Coronary artery (tissue), 2 donors: ENCODE results near the gene ZIC5.
"Not testable (repeated sequence)": the region's sequence is repeated elsewhere in the genome, so short reads cannot be mapped to it uniquely, and the experiment has no call there.

Experiments
- DNase-seq: peaks from one replicate; pipeline ENCODE4 v3.0.0-alpha.2; 2017; ENCODE audit warnings: low spot score
- H3K27ac ChIP-seq, 2 donors: fragments of 200-600 bp; sonication (generic); one replicate each; pipeline ENCODE4 v1.5.1; 2016 to 2019
- H3K4me3 ChIP-seq: fragments of 200-600 bp; sonication (generic); 2 replicates; pipeline ENCODE4 v1.5.1; 2016; ENCODE audit warnings: mild to moderate bottlenecking, moderate library complexity
- CTCF ChIP-seq: fragments of 200-600 bp; sonication (generic); IDR thresholded peaks from one replicate; pipeline ENCODE4 v1.5.1; 2019; ENCODE audit warnings: antibody characterized with exemption

ZIC5 gene

GRCh38 chr13:99956473-99957349 is 14.9 kb downstream of the ZIC5 start:
- Histone ChIP-seq H3K27ac (no peak overlapping the region), H3K4me3 (peak overlapping the region; percentile 58)
- no peak for TF ChIP-seq CTCF
- DNase-seq: peak; percentile 62

- Histone ChIP-seq H3K4me3 (peak overlapping the region; percentile 58), H3K27ac (no peak overlapping the region)
- no peak for TF ChIP-seq CTCF
- DNase-seq: peak; percentile 71
Measured at GRCh38 chr13:99955747-99956472, 15.7 kb downstream of the ZIC5 start.

GRCh38 chr13:99955107-99955746 is 16.3 kb downstream of the ZIC5 start:
- peak; percentile 64 for DNase-seq
- Histone ChIP-seq H3K27ac (no peak overlapping the region), H3K4me3 (no peak overlapping the region)
- TF ChIP-seq CTCF: no peak

GRCh38 chr13:99953138-99953755 is 18.3 kb downstream of the ZIC5 start:
- no peak overlapping the region for H3K27ac ChIP-seq
- DNase-seq: peak; percentile 52
- no peak for TF ChIP-seq CTCF
- H3K4me3 ChIP-seq: no peak overlapping the region

- DNase-seq, H3K27ac ChIP-seq: not testable (repeated sequence)
Measured at GRCh38 chr13:99951666-99952065, 19.9 kb downstream of the ZIC5 start.

GRCh38 chr13:99949679-99950413 is 21.7 kb downstream of the ZIC5 start:
- no peak for DNase-seq
- TF ChIP-seq CTCF: no peak
- no peak overlapping the region for H3K4me3 ChIP-seq

More at GRCh38 chr13:99951666-99952065, 19.9 kb downstream of the ZIC5 start:
- H3K4me3 ChIP-seq: not testable (repeated sequence)

More at GRCh38 chr13:99949679-99950413, 21.7 kb downstream of the ZIC5 start:
- H3K27ac ChIP-seq: no peak overlapping the region
